Neural cell (in vitro differentiated cells): Measurements from ENCODE around the gene SCRN2. TPM values are rescaled to one million over a fixed set of nuclear protein-coding genes. Genes with fewer than 3 reads are reported as not detected.

Source experiments
- H2AFZ ChIP-seq: fragments of 200-600, 300-800 bp; sonication (generic), shearing (Covaris generic); 2 replicates; pipeline ENCODE4 v1.6.0; 2014; ENCODE audit warnings: low read depth, mild to moderate bottlenecking, antibody characterized with exemption, low read length, moderate library complexity
- H3F3A ChIP-seq: fragments of 200-600 bp; shearing (Covaris generic); 2 replicates; pipeline ENCODE4 v1.6.1; 2016; ENCODE audit warnings: mild to moderate bottlenecking, moderate library complexity, mixed read lengths, antibody characterized with exemption, low read length; ENCODE audit not compliant: insufficient read depth, poor library complexity, severe bottlenecking
- H3K27ac ChIP-seq: fragments of 200-600, 300-800 bp; sonication (generic), shearing (Covaris generic); 2 replicates; pipeline ENCODE4 v1.5.1; 2014; ENCODE audit warnings: mild to moderate bottlenecking, low read length, moderate library complexity
- H3K27me3 ChIP-seq: fragments of 300-800, 200-600 bp; sonication (generic), shearing (Covaris generic); 2 replicates; pipeline ENCODE4 v1.6.0; 2014; ENCODE audit warnings: mild to moderate bottlenecking, low read depth, low read length, moderate library complexity; ENCODE audit not compliant: insufficient read depth
- H3K36me3 ChIP-seq: fragments of 300-800, 200-600 bp; sonication (generic), shearing (Covaris generic); 2 replicates; pipeline ENCODE4 v1.5.1; 2014; ENCODE audit warnings: mild to moderate bottlenecking, antibody characterized with exemption, low read length, moderate library complexity; ENCODE audit not compliant: insufficient read depth
- H3K4me2 ChIP-seq: fragments of 300-800, 200-600 bp; sonication (generic), shearing (Covaris generic); 2 replicates; pipeline ENCODE4 v1.6.0; 2014; ENCODE audit warnings: mild to moderate bottlenecking, low read length
- H3K4me3 ChIP-seq: fragments of 300-800, 200-600 bp; sonication (generic), shearing (Covaris generic); 2 replicates; pipeline ENCODE4 v1.5.1; 2014; ENCODE audit warnings: mild to moderate bottlenecking, low read length, moderate library complexity
- H3K79me2 ChIP-seq: fragments of 200-600 bp; shearing (Covaris generic); replicated peaks from 2 replicates; pipeline ENCODE4 v1.6.0; 2014; ENCODE audit warnings: mild to moderate bottlenecking, low read length, moderate library complexity; ENCODE audit not compliant: insufficient read depth
- H3K9ac ChIP-seq: fragments of 300-800, 200-600 bp; sonication (generic), shearing (Covaris generic); 2 replicates; pipeline ENCODE4 v1.6.1; 2016; ENCODE audit warnings: mild to moderate bottlenecking, low read length, mixed read lengths
- H3K9me2 ChIP-seq: fragments of 200-600 bp; shearing (Covaris generic); 2 replicates; pipeline ENCODE4 v1.6.1; 2016; ENCODE audit warnings: mild to moderate bottlenecking, low read length, mixed read lengths; ENCODE audit not compliant: insufficient read depth
- H3K9me3 ChIP-seq: fragments of 200-600, 300-800 bp; sonication (generic), shearing (Covaris generic); 2 replicates; pipeline ENCODE4 v1.6.1; 2016; ENCODE audit warnings: mild to moderate bottlenecking, mixed run types, low read length, moderate library complexity, mixed read lengths
- H4K20me1 ChIP-seq: fragments of 200-600 bp; shearing (Covaris generic); 2 replicates; pipeline ENCODE4 v1.6.1; 2016; ENCODE audit warnings: mild to moderate bottlenecking, mixed run types; ENCODE audit not compliant: insufficient read depth
- EP300 ChIP-seq: fragments of 450-650 bp; conservative IDR thresholded peaks from 2 replicates; pipeline ENCODE4 v1.6.1; 2014; ENCODE audit warnings: antibody characterized with exemption, mild to moderate bottlenecking, moderate library complexity; ENCODE audit not compliant: poor library complexity, severe bottlenecking
- EZH2 ChIP-seq: fragments of 200-600, 300-800 bp; shearing (Covaris generic), sonication (generic); IDR thresholded peaks from 2 replicates; pipeline ENCODE4 v1.6.1; 2014; ENCODE audit warnings: antibody characterized with exemption, low read length, borderline replicate concordance, mild to moderate bottlenecking; ENCODE audit not compliant: insufficient read depth, poor library complexity, severe bottlenecking
- MXI1 ChIP-seq: fragments of 450-650 bp; conservative IDR thresholded peaks from 2 replicates; pipeline ENCODE4 v1.6.1; 2014; ENCODE audit warnings: antibody characterized with exemption, mild to moderate bottlenecking; ENCODE audit not compliant: poor library complexity, severe bottlenecking
- POLR2AphosphoS5 ChIP-seq: IDR thresholded peaks from 2 replicates; pipeline ENCODE4 v1.6.1; 2012
- RAD21 ChIP-seq: fragments of 450-650 bp; conservative IDR thresholded peaks from 2 replicates; pipeline ENCODE4 v1.6.1; 2014; ENCODE audit warnings: antibody characterized with exemption, mild to moderate bottlenecking, moderate library complexity
- REST ChIP-seq: IDR thresholded peaks from 2 replicates; pipeline ENCODE4 v1.6.1; 2012; ENCODE audit warnings: borderline replicate concordance
- TAF1 ChIP-seq: IDR thresholded peaks from 2 replicates; pipeline ENCODE4 v1.6.1; 2012; ENCODE audit warnings: low read depth
- polyA plus RNA-seq: library from polyadenylated mRNA; depleted of rRNA; stranded (reverse); fragments of >200 nt; gene quantifications from 2 replicates; pipeline ENCODE4 v1.2.3, GENCODE V29; 2014
- TF ChIP-seq, protein P1 (sequence below): fragments of 450-650 bp; IDR thresholded peaks from 2 replicates; pipeline ENCODE4 v1.5.1; 2014; ENCODE audit warnings: antibody characterized with exemption, mild to moderate bottlenecking, moderate library complexity; ENCODE audit not compliant: poor library complexity, severe bottlenecking

SCRN2 gene
- polyA plus RNA-seq, 1 donor from 2014 or later, result 94.0 TPM

- no peak overlapping the region for H3K4me3 ChIP-seq
- H3K9me3 ChIP-seq, result no peaks in the 10 kb centered on the region
- H4K20me1 ChIP-seq, result no peaks in the 10 kb centered on the region
- no peak for TF ChIP-seq MXI1
- no peak for TF ChIP-seq EP300
- TF ChIP-seq RAD21, result no peak
- TF ChIP-seq EZH2, result no peak
- no peak for TF ChIP-seq TAF1
- no peak for TF ChIP-seq POLR2AphosphoS5
- TF ChIP-seq REST, result no peak
- no peaks in the 10 kb centered on the region for H3K27me3 ChIP-seq
- H3K27ac ChIP-seq, result no peak overlapping the region
- no peaks in the 10 kb centered on the region for H3K9me2 ChIP-seq
- H2AFZ ChIP-seq, result no peak overlapping the region
- H3K4me2 ChIP-seq, result no peak overlapping the region
- H3K9ac ChIP-seq, result no peak overlapping the region
- no peaks in the 10 kb centered on the region for H3K36me3 ChIP-seq
- H3F3A ChIP-seq, result no peaks in the 10 kb centered on the region
- no peaks in the 10 kb centered on the region for H3K79me2 ChIP-seq
These were observed 41.2 kb upstream of the SCRN2 start for GRCh38 chr17:47882247-47882646.

DNA sequence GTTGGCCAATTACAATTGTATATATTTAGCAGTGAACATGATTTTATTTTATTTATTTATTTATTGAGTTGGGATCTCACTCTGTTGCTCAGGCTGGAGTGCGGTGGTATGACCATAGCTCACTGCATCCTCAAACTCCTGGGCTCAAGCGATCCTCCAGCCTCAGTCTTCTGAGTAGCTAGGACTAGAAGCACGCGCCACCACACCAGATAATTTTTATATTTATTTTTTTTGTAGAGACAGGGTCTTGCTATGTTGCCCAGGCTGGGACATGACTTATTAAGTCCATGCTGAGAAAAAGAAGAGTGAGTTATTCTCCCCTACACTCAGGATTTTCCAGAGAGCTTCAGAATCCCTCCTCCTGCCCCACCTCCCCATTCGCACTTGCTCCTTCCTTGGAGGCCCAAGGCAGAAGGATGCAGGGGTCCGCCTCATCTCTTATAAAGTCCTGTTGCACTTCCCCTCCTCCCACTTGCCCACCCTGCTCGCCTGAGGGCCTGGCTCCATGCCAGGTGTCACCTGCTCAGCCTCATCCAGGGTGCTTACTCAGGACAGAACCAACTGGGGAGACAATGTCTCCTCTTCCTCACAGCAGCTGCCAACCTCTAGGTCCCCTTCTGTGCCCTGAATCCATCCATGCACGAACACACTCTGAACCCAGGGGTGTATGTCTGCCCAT lies 38.8 kb upstream of the SCRN2 start:
- TF ChIP-seq, protein P1, sequence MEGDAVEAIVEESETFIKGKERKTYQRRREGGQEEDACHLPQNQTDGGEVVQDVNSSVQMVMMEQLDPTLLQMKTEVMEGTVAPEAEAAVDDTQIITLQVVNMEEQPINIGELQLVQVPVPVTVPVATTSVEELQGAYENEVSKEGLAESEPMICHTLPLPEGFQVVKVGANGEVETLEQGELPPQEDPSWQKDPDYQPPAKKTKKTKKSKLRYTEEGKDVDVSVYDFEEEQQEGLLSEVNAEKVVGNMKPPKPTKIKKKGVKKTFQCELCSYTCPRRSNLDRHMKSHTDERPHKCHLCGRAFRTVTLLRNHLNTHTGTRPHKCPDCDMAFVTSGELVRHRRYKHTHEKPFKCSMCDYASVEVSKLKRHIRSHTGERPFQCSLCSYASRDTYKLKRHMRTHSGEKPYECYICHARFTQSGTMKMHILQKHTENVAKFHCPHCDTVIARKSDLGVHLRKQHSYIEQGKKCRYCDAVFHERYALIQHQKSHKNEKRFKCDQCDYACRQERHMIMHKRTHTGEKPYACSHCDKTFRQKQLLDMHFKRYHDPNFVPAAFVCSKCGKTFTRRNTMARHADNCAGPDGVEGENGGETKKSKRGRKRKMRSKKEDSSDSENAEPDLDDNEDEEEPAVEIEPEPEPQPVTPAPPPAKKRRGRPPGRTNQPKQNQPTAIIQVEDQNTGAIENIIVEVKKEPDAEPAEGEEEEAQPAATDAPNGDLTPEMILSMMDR, result no peak
- no peak for TF ChIP-seq MXI1
- Histone ChIP-seq H3K9me2 (no peaks in the 10 kb centered on the region), H3K4me3 (no peak overlapping the region), H3K36me3 (no peaks in the 10 kb centered on the region), H3K27ac (no peak overlapping the region), H4K20me1 (no peaks in the 10 kb centered on the region), H3K27me3 (no peaks in the 10 kb centered on the region), H3K9me3 (no peaks in the 10 kb centered on the region), H3K79me2 (no peaks in the 10 kb centered on the region), H3F3A (no peaks in the 10 kb centered on the region), H3K4me2 (no peak overlapping the region), H3K9ac (no peak overlapping the region), H2AFZ (no peak overlapping the region)
